PFSK-1 (cell line): ENCODE results near the gene TP53BP2.

Experiments
- POLR2AphosphoS5 ChIP-seq: IDR thresholded peaks from 2 replicates; pipeline ENCODE4 v1.6.1; 2012; ENCODE audit warnings: low read depth, mild to moderate bottlenecking, control low read depth, low read length, moderate library complexity
- REST ChIP-seq, 2 experiments: IDR thresholded peaks; 2 replicates each; pipeline versions ENCODE4 v1.6.1 to v1.8.0; 2011 to 2012; ENCODE audit warnings: low read depth in 2 of 2, low read length in 2 of 2, control low read depth in 1 of 2, inconsistent platforms in 1 of 2, mild to moderate bottlenecking in 1 of 2, moderate library complexity in 1 of 2; ENCODE audit not compliant: insufficient read depth in 1 of 2
- SIN3A ChIP-seq: IDR thresholded peaks from 2 replicates; pipeline ENCODE4 v1.6.1; 2012; ENCODE audit warnings: mild to moderate bottlenecking, low read length, moderate library complexity, borderline replicate concordance; ENCODE audit not compliant: insufficient read depth
- TAF1 ChIP-seq: IDR thresholded peaks from 2 replicates; pipeline ENCODE4 v1.6.1; 2012; ENCODE audit warnings: low read length, control low read depth, borderline replicate concordance; ENCODE audit not compliant: insufficient read depth

GRCh38 chr1:223870617-223871574, 25.1 kb upstream of the TP53BP2 start:
- TF ChIP-seq POLR2AphosphoS5: no peak
- no peak for TF ChIP-seq REST (IDR thresholded peaks at IDR 0.05; ENCODE audit: insufficient read depth in 1 of 2, low read depth in 2 of 2, low read length in 2 of 2)
- TF ChIP-seq SIN3A: no peak
- no peak for TF ChIP-seq TAF1
